OCI-M2 (cell line): ENCODE measurements around the gene NLRP5.
"Not testable (repeated sequence)": the region's sequence is repeated elsewhere in the genome, so short reads cannot be mapped to it uniquely, and the experiment has no call there.

Source experiments
- DNase-seq: peaks from one replicate; lab custom pipeline; 2025; ENCODE audit not compliant: unreplicated experiment; lab: John Stamatoyannopoulos, UW

NLRP5 gene

DNA sequence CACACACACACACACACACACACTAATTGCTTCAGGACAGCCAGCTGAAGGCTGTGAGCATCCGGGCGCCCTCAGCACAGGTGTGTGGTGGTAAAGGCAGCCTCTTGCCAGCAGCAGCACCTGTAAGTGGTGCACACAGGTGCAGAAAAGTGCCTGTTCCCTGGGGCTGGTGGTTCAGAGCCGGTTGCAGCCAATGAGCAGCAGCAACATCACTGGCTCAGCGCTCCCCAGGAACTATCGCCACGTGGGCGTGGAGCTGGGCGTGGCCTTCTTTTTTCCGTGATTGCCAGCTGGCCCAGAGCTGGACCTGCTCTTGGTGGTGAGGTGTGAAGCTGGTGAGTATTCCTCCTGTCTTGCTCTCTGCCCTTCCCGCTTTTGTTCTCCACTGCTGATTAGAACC lies at the start of gene NLRP5:
NLRP5 (plus strand) TSS at position 289 of the 400 bp plus-strand sequence.
- no peak for DNase-seq

DNA sequence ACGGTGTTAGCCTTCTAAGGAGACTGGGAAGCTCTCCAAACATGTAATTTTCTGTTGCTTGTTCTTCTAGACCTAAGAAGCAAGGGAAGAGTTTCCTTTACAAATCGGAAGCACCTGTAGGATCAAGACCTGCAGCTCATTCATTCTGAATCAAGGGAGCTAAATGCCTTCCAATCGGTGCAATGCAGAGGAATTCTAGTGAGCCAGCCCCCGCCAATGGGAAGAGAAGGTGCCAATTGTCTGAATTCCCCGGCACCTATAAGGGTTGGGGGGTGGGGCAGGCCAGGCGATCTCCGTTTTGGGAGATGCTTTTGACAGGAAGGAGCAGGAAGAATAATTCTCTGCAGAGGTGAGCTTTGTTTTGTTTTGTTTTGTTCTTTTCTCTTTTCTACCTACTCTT lies 47.4 kb upstream of the NLRP5 start:
- no peak for DNase-seq

DNA sequence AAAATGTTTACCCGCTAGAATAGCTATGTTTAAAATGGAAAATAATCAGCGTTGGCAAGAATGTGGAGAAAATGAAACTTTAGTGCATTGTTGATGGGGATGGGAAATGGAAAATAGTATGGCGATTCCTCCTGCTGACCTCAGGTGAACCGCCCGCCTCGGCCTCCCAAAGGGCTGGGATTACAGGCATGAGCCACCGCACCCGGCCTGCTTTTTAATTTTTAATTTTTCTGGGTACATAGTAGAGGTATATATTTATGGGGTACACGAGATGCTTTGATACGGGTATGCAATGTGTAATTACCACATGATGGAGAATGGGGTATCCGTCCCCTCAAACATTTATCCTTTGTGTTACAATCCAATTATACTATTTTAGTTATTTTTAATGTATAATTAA lies 46.3 kb upstream of the NLRP5 start:
- DNase-seq = no peak

DNA sequence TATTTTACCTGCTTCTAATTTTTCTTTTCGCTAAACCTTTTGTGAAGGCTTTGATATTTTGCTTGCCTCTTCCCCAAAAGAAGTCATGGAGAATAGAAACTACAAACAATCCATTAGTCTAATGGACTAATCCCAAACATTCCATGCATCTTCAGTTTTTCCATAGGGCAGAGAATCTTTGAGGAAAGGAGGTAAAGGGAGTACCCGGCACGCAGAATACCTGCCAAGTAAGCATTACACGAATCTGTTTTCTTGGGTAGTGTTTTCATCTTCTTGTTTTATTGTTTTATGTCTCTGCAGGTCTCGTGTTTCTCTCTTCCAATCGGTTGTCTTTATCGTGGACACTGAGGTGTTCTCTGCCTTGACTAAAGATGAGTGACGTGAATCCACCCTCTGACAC lies 39.0 kb upstream of the NLRP5 start, which contains the start of gene NLRP8:
NLRP8 (plus strand) TSS at position 301 of the 400 bp plus-strand sequence.
- no peak for DNase-seq

DNA sequence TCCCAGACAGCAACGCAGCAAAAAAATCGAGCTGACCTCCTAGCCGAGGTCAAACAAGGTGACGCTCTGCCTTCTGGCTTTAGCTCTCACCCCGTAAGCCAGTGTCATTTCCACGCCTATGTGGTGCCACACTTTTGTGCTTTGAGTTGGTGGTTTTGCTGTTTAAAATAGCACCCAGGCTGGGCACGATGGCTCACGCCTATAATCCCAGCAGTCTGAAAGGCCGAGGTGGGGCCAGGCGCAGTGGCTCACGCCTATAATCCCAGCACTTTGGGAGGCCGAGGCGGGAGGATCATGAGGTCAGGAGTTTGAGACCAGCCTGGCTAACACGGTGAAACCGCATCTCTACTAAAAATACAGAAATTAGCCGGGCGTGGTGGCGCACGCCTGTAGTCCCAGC lies 36.0 kb upstream of the NLRP5 start:
- not testable (repeated sequence) for DNase-seq

DNA sequence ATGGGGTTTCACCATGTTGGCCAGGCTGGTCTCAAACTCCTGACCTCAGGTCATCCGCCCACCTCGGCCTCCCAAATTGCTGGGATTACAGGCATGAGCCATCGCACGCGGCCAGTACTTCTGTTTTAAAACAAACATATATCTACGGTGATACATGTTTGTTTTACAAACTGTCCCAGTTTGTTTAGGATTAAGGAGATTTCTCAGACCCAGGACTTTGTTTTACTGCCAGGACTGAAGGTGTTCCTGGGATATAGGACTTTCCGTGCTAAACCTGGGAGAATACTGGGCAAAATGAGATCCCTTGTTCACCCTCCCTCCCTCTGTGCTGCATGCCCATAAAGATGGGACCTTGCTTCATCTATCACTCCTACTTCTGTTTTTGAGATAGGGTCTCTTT lies 30.1 kb upstream of the NLRP5 start:
- DNase-seq = no peak

DNA sequence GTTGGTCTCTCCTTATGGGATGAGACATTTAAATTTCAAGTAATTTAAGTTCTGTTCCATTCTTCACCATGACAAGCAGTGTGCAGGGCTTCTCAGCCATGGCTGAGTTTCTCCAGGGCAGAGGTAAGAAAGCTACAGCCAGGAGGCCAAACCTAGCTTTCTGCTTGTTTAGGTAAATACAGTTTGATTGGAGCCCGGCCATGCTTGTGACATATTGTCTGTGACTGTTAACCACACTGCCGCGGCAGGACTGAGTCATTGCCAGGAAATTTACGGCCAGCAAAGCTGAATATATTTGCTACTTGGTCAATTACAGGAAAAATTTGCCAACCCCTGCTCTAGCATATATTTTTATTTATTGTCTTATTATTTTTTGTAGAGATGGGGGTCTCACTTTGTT lies 28.2 kb upstream of the NLRP5 start:
- no peak for DNase-seq

DNA sequence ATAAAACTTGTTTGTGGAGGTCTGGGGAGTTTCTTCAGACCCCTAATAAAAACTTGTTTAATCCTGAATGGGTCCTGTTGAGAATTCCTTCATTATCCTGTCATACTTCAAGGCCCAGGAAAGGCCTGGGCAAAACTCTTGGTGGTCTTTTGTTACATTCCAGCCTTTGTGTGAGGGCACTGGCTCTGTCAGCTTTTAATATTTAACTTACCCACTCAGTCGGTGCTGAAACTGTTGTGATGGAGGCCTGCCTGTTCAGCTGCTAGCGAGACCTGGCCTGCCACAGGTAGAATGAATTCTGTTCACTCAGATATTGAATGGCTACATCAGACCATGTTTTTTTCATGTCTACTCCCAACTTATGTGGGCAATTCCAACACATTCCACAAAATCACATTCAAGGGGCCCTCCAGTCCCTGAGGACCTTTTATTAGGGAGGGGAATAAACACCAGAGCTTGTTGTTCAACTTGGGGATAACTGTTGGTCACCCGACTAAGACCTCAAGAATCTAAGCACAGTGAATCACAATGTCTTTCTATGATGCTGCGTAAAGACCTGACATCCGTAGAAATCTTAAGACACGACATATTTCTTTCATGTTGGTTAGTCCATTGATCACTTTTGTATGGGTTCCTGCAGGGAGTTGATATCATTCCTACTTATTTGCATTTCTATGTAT lies 26.4 kb upstream of the NLRP5 start:
- no peak for DNase-seq

DNA sequence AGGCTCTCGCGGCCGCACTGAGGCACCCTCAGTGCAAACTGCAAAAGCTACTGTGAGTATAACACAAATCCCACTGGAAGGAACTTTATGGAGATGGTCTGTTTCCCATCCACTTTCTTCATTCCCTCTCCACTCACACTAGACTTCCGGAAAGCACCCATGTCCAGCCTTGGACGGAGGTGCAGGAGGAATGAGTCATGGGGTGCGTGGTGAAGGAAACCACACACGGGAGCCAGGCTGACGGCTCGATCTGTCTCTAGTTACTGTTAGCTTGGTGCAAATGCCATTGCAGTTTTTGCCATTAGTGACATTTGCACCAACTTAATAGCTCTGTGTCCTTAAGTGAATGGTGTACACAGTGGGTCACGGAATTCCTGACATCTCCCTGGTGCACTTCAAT lies 24.4 kb upstream of the NLRP5 start:
- no peak for DNase-seq

DNA sequence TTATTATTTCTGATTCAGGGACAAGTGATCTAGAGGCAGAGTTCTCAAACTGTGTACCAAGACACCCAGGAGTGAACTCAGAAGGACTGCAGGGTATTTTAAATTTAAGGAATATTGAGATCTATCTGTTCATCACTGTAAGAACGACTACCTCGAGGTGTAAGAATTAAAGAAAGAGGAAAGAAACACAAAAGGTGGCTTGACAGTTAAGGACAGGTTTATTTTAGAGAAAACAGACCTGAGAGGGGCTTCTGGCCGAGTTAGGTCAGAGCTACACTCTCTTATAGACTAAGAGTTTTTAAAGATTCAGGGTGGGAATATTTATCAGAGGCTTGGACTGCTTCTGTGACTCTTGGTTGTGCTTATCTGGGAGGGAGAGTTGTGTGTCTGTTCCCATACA lies 12.6 kb upstream of the NLRP5 start:
- no peak for DNase-seq

DNA sequence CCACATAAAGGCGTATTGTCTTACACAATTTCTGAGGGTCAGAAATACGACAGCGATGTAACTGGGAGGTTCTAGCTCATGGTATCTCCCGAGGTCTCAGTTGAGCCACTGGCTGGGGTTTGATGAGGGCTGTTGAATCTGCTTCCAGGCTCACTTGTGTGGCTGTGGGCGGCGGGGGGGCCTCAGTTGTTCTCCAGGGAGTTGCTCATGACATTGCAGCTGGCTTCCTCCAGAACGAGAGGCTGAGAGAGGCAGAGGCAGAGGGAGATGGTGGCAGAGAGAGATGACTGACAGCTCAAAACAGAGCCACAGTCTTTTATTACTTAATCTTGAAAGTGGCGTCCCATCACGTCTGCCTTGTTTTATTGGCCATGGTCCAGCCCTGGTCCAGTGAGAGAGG lies 6.2 kb upstream of the NLRP5 start:
- DNase-seq = no peak

DNA sequence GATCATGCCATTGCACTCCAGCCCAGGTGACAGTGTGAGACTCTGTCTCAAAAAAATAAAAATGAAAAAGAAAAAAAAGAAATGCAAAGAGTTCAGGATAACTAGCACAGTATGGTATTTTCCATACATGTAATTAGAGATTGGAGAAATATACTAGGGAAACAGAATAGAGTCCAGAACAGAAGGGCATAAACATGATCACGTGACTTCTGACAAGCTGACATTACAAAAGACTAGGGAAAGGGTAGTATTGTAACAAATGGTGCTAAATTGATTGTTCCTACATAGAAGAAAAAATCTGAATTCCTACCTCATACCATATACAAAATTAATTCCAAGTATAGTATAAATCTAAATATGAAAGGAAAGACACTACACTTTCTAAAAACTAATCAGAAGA lies 1.3 kb upstream of the NLRP5 start:
- DNase-seq = no peak

DNA sequence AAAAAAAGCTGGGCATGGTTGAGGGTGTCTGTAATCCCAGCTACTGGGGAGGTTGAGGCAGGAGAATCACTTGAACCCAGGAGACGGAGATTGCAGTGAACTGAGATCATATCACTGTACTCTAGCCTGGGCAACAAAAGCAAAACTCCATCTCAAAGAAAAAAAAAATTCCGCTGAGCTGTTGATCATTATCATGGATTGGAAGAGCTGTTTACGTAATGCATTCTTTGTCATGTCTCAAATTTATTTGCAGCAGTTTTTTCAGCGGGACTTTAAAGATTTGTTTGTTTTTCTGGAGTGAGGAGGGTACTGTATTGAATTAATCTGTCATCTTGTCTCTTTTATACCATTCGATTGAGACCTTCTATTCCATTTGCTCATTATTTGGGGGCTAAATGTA lies 4.3 kb downstream of the NLRP5 start:
- DNase-seq = no peak

DNA sequence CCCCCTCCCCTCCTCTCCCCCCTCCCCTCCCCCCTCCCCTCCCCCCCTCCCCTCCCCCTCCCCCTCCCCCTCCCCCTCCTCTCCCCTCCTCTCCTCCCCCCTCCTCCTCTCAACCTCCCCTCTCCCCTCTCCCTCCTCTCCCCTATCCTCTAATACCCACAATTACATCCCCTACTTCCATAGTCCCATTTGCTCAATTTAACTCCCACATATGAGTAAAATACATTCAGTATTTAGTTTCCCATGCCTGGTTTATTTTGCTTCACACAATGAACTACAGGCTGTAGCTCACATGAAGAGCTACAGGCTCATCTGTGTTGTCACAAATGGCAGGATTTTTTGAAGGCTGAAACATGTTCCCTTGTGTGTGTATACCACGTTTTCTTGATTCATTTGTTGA lies 6.9 kb downstream of the NLRP5 start:
- DNase-seq = no peak

DNA sequence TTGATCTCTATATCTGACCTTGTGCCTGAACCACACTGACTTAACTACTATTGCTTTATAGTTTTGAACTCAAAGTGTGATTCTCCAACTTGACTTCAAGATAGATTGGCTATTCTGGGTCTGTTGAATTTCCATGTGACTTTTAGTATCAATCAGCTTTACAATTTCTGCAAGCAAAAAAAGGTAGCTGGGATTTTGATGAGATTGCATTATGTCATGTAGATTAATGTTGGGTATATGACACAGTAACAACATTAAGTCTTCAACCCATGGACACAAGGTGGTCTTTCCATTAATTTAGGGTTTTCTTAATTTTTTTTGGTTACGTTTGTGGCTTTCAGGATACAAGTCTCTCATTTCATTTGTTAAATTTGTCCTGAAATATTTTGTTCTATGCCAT lies 28.2 kb downstream of the NLRP5 start:
- DNase-seq = no peak

DNA sequence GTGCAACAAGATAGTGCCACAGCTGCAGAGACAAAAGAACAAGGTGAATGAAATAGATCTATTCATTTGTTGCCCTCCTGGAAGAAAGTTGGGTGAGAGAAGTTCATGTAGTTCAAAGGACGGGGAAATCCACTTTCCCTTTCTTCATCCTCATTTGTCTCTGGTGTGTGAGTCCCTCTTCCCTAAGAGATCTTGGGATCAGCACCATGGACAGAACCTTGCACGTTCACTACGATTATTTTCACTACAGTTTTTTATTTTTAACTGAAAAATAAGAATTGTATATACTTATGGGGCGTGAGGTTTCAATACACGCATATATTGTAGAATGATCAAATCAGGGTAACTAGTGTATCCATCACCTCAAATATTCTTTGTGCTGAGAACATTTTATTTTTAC lies 29.2 kb downstream of the NLRP5 start:
- peak; percentile 3 for DNase-seq

DNA sequence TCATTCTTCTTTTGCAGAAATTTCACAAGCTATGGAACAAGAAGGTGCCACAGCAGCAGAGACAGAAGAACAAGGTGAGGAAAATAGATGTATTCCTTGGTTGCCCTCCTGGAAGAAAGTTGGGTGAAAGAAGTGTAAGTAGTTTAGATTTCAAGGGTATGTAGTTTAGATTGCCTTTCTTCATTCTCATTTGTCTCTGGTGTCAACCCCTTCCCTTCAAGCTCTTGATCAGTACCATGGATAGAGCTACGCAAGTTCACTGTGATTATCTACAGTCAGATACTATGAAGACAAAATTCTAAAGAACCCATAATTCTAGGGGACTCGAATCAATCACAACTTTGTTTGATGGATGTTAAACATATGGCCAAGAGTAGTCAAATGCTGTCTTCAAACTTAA lies 32.8 kb downstream of the NLRP5 start:
- DNase-seq = not testable (repeated sequence)

DNA sequence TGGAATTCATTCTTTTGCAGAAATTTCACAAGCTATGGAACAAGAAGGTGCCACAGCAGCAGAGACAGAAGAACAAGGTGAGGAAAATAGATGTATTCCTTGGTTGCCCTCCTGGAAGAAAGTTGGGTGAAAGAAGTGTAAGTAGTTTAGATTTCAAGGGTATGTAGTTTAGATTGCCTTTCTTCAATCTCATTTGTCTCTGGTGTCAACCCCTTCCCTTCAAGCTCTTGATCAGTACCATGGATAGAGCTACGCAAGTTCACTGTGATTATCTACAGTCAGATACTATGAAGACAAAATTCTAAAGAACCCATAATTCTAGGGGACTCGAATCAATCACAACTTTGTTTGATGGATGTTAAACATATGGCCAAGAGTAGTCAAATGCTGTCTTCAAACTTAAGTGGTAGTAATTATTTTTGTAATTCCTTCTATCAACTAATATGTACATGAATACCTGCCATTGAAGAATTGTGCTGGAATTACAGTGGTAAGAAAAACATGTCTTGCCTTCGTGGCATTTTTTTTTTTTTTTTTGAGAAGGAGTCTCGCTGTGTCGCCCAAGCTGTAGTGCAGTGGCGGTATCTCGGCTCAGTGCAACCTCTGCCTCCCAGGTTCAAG lies 33.9 kb downstream of the NLRP5 start:
- not testable (repeated sequence) for DNase-seq

DNA sequence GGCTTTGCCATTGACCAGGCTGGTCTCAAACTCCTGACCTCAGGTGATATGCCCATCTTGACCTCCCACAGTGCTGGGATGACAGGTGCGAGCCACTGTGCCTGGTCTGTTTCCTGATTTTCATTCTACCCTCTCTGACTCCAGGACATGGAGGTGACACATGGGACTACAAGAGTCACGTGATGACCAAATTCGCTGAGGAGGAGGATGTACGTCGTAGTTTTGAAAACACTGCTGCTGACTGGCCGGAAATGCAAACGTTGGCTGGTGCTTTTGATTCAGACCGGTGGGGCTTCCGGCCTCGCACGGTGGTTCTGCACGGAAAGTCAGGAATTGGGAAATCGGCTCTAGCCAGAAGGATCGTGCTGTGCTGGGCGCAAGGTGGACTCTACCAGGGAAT lies 40.2 kb downstream of the NLRP5 start:
- DNase-seq = no peak

DNA sequence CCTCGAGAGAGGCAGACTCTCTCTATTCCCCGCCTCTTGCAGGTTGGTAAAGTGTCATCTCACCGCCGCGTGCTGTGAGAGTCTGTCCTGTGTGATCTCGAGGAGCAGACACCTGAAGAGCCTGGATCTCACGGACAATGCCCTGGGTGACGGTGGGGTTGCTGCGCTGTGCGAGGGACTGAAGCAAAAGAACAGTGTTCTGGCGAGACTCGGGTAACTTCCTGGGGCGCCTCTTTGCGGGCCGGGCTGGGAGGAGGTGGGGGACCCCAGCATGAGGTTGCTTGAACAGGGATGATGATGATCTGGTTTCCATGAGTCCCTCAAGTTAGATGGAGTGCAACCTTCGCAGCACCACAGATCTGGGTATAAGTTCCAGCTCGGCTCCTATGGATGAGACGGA lies 67.0 kb downstream of the NLRP5 start:
- DNase-seq = no peak

DNA sequence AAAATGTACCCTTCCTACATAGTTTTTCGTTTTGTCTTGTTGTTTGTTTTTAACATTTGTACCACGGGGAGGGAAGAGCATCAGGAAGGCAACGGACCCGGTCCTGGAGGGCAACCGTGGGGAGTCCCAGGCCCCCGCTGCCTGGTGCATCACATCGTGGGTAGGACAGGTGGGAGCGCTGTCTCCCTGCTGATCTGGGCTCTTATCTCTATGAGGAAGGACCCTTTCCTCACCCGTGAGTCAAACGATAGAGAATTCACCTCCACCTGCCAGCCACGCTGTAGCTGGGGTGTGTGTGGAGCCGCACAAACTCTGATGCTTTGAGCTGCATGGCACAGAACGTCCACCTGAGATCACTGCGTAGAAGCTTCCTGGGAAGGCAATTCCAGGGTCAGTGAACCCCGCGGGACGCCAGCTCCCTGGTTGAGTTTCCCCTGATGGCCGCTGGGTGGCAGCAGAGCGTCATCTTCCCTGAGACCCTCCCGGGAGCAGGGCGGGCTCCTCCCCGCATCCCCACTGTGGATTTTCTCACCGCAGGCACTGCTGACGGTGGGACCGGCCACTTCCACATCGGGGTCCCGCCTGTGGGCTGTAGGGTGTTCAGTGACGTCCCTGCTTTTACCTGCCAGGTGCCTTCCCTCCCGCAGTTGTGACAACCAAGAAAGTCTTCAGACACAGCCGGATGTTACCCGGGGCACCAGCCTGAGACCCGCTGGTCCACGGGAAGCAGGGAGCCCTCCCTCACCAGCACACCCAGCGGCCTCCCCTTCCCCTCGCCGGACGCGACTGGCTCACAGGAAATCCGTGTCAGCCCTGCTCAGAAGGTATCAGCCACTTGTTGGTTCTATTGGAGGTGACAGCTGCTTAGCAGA lies 79.8 kb downstream of the NLRP5 start:
- DNase-seq = peak; percentile 39

DNA sequence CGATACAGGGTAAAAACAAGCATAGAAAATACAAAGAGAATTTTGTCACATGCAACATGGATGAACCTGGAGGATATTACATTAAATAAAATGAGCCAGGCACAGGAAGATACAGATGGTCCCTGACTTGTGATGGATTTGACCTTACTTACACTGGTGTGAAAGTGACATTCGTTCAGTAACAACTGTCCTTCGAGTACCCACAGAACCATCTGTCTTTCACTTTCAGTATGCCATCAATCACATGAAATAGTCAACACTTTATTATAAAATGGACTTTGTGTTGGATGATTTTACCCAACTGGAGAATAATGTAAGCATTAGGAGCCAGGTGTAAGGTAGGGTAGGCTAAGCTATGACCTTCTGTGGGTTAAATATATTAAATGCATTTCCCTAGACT lies 83.1 kb downstream of the NLRP5 start:
- DNase-seq = no peak
